CD4-positive, alpha-beta T cell treated with Interleukin-17A for 4 hours (primary cell): ENCODE measurements around the gene HEATR5A.
"Not testable (repeated sequence)": the region's sequence is repeated elsewhere in the genome, so short reads cannot be mapped to it uniquely, and the experiment has no call there.

Experiments
- DNase-seq: peaks from one replicate; pipeline ENCODE4 v3.0.0-alpha.2; 2020; ENCODE audit warnings: mixed read lengths

HEATR5A gene

GRCh38 chr14:31387091-31387490 lies 33.3 kb downstream of the HEATR5A start:
- no peak for DNase-seq

GRCh38 chr14:31386271-31386670 lies 34.1 kb downstream of the HEATR5A start:
- DNase-seq: no peak

GRCh38 chr14:31382221-31382620 lies 38.1 kb downstream of the HEATR5A start:
- no peak for DNase-seq

GRCh38 chr14:31380106-31380505 lies 40.2 kb downstream of the HEATR5A start:
- DNase-seq: no peak

GRCh38 chr14:31379125-31379947 lies 41.0 kb downstream of the HEATR5A start:
- not testable (repeated sequence) for DNase-seq

GRCh38 chr14:31377433-31377832 lies 42.9 kb downstream of the HEATR5A start:
- DNase-seq: no peak

GRCh38 chr14:31371646-31372045 lies 48.7 kb downstream of the HEATR5A start:
- DNase-seq: no peak

- DNase-seq: no peak
Measured at GRCh38 chr14:31363331-31364073, 56.8 kb downstream of the HEATR5A start.

GRCh38 chr14:31362746-31363145 lies 57.6 kb downstream of the HEATR5A start:
- no peak for DNase-seq

- DNase-seq: not testable (repeated sequence)
Measured at GRCh38 chr14:31361761-31362160, 58.6 kb downstream of the HEATR5A start.

GRCh38 chr14:31360919-31361662 lies 59.3 kb downstream of the HEATR5A start:
- DNase-seq: no peak

- no peak for DNase-seq
Measured at GRCh38 chr14:31357279-31357678, 63.1 kb downstream of the HEATR5A start.

GRCh38 chr14:31346097-31346496 lies 74.3 kb downstream of the HEATR5A start:
- DNase-seq: no peak

- no peak for DNase-seq
Measured at GRCh38 chr14:31341280-31341679, 79.1 kb downstream of the HEATR5A start.

- no peak for DNase-seq
Measured at GRCh38 chr14:31340297-31341063, 79.9 kb downstream of the HEATR5A start.

- DNase-seq: no peak
Measured at GRCh38 chr14:31339743-31340142, 80.6 kb downstream of the HEATR5A start.

GRCh38 chr14:31337331-31337730 lies 83.0 kb downstream of the HEATR5A start:
- DNase-seq: no peak

- DNase-seq: no peak
Measured at GRCh38 chr14:31336646-31337045, 83.7 kb downstream of the HEATR5A start.

GRCh38 chr14:31331395-31331794 lies 89.0 kb downstream of the HEATR5A start:
- DNase-seq: not testable (repeated sequence)

GRCh38 chr14:31329876-31330521 lies 90.4 kb downstream of the HEATR5A start:
- DNase-seq: not testable (repeated sequence)

- DNase-seq: peak; percentile 20
Measured at GRCh38 chr14:31326111-31326510, 94.2 kb downstream of the HEATR5A start.

- DNase-seq: no peak
Measured at GRCh38 chr14:31323419-31323818, 96.9 kb downstream of the HEATR5A start.
